GM12878 (cell line): ENCODE measurements around the gene ANKRD17. TPM values are rescaled to one million over a fixed set of nuclear protein-coding genes. Genes with fewer than 3 reads are reported as not detected.

ENCODE experiments used
- ATAC-seq: fragments of 200-7000 bp; cut with Tn5 transposase; 3 replicates; pipeline ENCODE4 v1.9.1; 2020; ENCODE audit warnings: mild to moderate bottlenecking, moderate library complexity
- BruUV-seq: library from RNA; stranded (reverse); fragments of 400-500 nt; replicated peaks from 2 replicates; lab custom pipeline; 2021; lab: Mats Ljungman, UMichigan
- CTCF ChIA-PET: fragments of 300-600 bp; sonication (Branson Sonifier 250); formaldehyde crosslinking; extraction: SDS; loops from one replicate; lab custom pipeline; 2021; ENCODE audit warnings: inconsistent platforms; lab: Yijun Ruan, JAX
- POLR2A ChIA-PET: fragments of 350-600 bp; formaldehyde crosslinking; extraction: SDS; loops from one replicate; lab custom pipeline; 2021; ENCODE audit warnings: inconsistent platforms; lab: Charles Lee
- RAD21 ChIA-PET: fragments of 300-600 bp; sonication (Branson Sonifier 250); formaldehyde crosslinking; loops from one replicate; lab custom pipeline; 2023; ENCODE audit warnings: antibody characterized with exemption; ENCODE audit not compliant: unreplicated experiment; lab: Charles Lee
- SMC1A ChIA-PET: fragments of 300-600 bp; sonication (Branson Sonifier 250); formaldehyde crosslinking; loops from one replicate; lab custom pipeline; 2023; ENCODE audit not compliant: unreplicated experiment, uncharacterized antibody; lab: Charles Lee
- DNase-seq: peaks from one replicate; pipeline ENCODE4 v3.0.0-alpha.2; 2011; ENCODE audit warnings: low read depth, low spot score
- FAIRE-seq: peaks from 3 replicates; lab custom pipeline; 2011; peaks lifted over from hg19 to GRCh38; lab: Jason Lieb, UNC
- H2AFZ ChIP-seq: 2 replicates; pipeline ENCODE4 v1.6.0; 2011; ENCODE audit warnings: low read depth, low read length, control low read depth; ENCODE audit not compliant: control insufficient read depth
- H3K27ac ChIP-seq: 2 replicates; pipeline ENCODE4 v1.5.1; 2011; ENCODE audit warnings: control low read depth; ENCODE audit not compliant: control insufficient read depth, insufficient read depth
- H3K27me3 ChIP-seq, 2 experiments: replicated peaks in 1 of 2; 2 replicates each; pipeline versions ENCODE4 v1.6.0 to v1.6.1; 2011; ENCODE audit warnings: low read length in 1 of 2; ENCODE audit not compliant: control insufficient read depth in 2 of 2, insufficient read depth in 2 of 2
- H3K36me3 ChIP-seq, 2 experiments: 2 replicates each; pipeline ENCODE4 v1.5.1; 2011; ENCODE audit warnings: low read length in 1 of 2; ENCODE audit not compliant: control insufficient read depth in 2 of 2, insufficient read depth in 2 of 2
- H3K4me1 ChIP-seq: 2 replicates; pipeline ENCODE4 v1.6.1; 2011; ENCODE audit warnings: mild to moderate bottlenecking, low read length, moderate library complexity, mixed read lengths; ENCODE audit not compliant: control insufficient read depth, insufficient read depth
- H3K4me2 ChIP-seq: 2 replicates; pipeline ENCODE4 v1.6.0; 2011; ENCODE audit warnings: control low read depth; ENCODE audit not compliant: control insufficient read depth, insufficient read depth
- H3K4me3 ChIP-seq: fragments of 200-600 bp; sonication (generic); 2 replicates; pipeline ENCODE4 v1.5.1; 2016
- H3K79me2 ChIP-seq: 2 replicates; pipeline ENCODE4 v1.6.0; 2011; ENCODE audit warnings: low read length; ENCODE audit not compliant: control insufficient read depth, insufficient read depth
- H3K9ac ChIP-seq: 2 replicates; pipeline ENCODE4 v1.8.0; 2011; ENCODE audit warnings: low read length, control low read depth, mixed read lengths; ENCODE audit not compliant: control insufficient read depth, insufficient read depth
- H3K9me3 ChIP-seq: replicated peaks from 3 replicates; pipeline ENCODE4 v1.5.1; 2011; ENCODE audit warnings: mild to moderate bottlenecking, low read length; ENCODE audit not compliant: control insufficient read depth, insufficient read depth
- H4K20me1 ChIP-seq: 2 replicates; pipeline ENCODE4 v1.6.0; 2011; ENCODE audit not compliant: control insufficient read depth, insufficient read depth
- RAD21 ChIP-seq: IDR thresholded peaks from 2 replicates; pipeline ENCODE4 v1.6.1; 2011; ENCODE audit warnings: mild to moderate bottlenecking, low read depth, low read length, moderate library complexity; ENCODE audit not compliant: insufficient read depth
- SMC3 ChIP-seq: IDR thresholded peaks from 2 replicates; pipeline ENCODE4 v1.6.1; 2011; ENCODE audit warnings: low read length, improper control_type of control experiment, borderline replicate concordance
- SPI1 ChIP-seq: IDR thresholded peaks from 2 replicates; pipeline ENCODE4 v1.6.1; 2011; ENCODE audit warnings: low read depth, mild to moderate bottlenecking, low read length, moderate library complexity, borderline replicate concordance; ENCODE audit not compliant: insufficient read depth
- WGBS: methylation state at CpG from one replicate; pipeline ENCODE4 v1.1.6; 2016; ENCODE audit warnings: low lambda C conversion rate; ENCODE audit not compliant: insufficient replicate concordance, insufficient coverage; ENCODE audit errors: missing lambda C conversion rate; 5-methylcytosine and 5-hydroxymethylcytosine counted together
- in situ Hi-C: fragments of 300-500 bp; cut with MboI; formaldehyde crosslinking; loops from 9 replicates; pipeline ENCODE4 v1.14.3; 2018; ENCODE audit warnings: mixed read lengths
- intact Hi-C: fragments of 100-400 bp; cut with micrococcal nuclease; formaldehyde crosslinking; loops from one replicate; pipeline ENCODE4 v1.14.2; 2022; ENCODE audit not compliant: unreplicated experiment
- polyA plus RNA-seq, 11 experiments: library from polyadenylated mRNA; depleted of rRNA in 4 of 11; unstranded in 6 of 11; stranded (reverse) in 5 of 11; fragments of >200 nt; fragmentation: Nextera tagmentation in 4 of 11; fragmentation: Illumina TruSeq in 1 of 11; extraction: Ambion mirVana in 4 of 11; extraction: Trizol in 1 of 11; gene quantifications; 1 replicate in 1 of 11; 2 replicates in 10 of 11; pipeline versions ENCODE4 v1.2.1 to v1.2.3, GENCODE V29; 2011 to 2016; ENCODE audit warnings: inconsistent platforms in 2 of 11, missing spikeins in 2 of 11, low read depth in 1 of 11
- total RNA-seq, 4 experiments: library from RNA; depleted of rRNA in 3 of 4; stranded (reverse); fragments of >200 nt in 3 of 4; fragmentation: Illumina TruSeq in 1 of 4; extraction: Trizol in 1 of 4; gene quantifications; 2 replicates each; pipeline versions ENCODE4 v1.2.1 to v1.2.3, GENCODE V29; 2013 to 2021
- TF ChIP-seq, protein P1 (sequence below): IDR thresholded peaks from 2 replicates; pipeline ENCODE4 v1.6.1; 2012; ENCODE audit warnings: low read depth, low read length, improper control_type of control experiment
- TF ChIP-seq, protein P2 (sequence below), 3 experiments: IDR thresholded peaks in 2 of 3; conservative IDR thresholded peaks in 1 of 3; 2 replicates each; pipeline ENCODE4 v1.5.1; 2011; ENCODE audit warnings: low read depth in 3 of 3, low read length in 3 of 3, mild to moderate bottlenecking in 3 of 3, control low read depth in 2 of 3, moderate library complexity in 2 of 3, inconsistent platforms in 1 of 3, mixed read lengths in 1 of 3; ENCODE audit not compliant: control insufficient read depth in 2 of 3, insufficient read depth in 1 of 3; ENCODE audit errors: extremely low read depth in 1 of 3

ANKRD17 gene
- total and polyA plus RNA-seq, 10 of the 15 experiments (the other 5 are each of a cell fraction or from before 2014, with no cell fraction given), result 11.7 to 46.5 (median 32.6) TPM

DNA sequence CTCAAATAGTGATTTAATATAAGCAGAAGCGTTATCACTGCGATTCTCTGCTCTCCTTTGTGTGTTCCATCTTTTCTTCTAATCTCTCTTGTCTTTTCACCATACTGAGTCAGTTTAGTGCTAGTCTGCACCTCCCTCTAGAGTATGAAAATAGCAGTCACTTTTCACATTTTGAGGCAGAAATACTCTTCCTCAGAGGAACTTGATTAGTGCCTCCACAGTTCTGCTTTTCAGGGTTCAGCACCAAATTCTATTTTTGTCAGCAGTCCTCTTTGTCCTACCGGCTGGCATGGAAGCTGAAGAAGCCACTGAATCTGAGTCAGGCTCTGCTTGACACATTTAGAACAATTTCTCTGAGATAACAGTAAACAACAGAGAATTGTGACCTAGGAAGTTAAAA lies 49.7 kb upstream of the ANKRD17 start:
- DNase-seq, result no peak
- ChIA-PET CTCF (interaction anchor here (1.0 to 2.2 kb wide), 7 partner anchors 51 to 827 kb away, joined by 3 to 15 read pairs (median 4); no protein-coding TSS in a partner anchor), SMC1A (interaction anchor here (0.7 to 1.5 kb wide), 3 partner anchors 10 to 513 kb away, joined by 3 to 6 read pairs (median 3); no protein-coding TSS in a partner anchor), POLR2A (no interaction called here), RAD21 (no interaction called here)
- WGBS, result 30% methylated on average over 3 of the region's 3 CpGs
- Histone ChIP-seq H3K27ac (no peak overlapping the region), H3K36me3 (no peaks in the 10 kb centered on the region), H3K4me2 (no peak overlapping the region), H3K27me3 (no peaks in the 10 kb centered on the region), H3K4me1 (no peaks in the 10 kb centered on the region), H3K4me3 (no peak overlapping the region), H4K20me1 (no peaks in the 10 kb centered on the region), H3K9ac (no peak overlapping the region), H2AFZ (no peak overlapping the region), H3K9me3 (no peaks in the 10 kb centered on the region), H3K79me2 (no peaks in the 10 kb centered on the region)
- intact Hi-C loops, result loop anchor here (2.0 kb wide), 1 partner anchor 49 kb away; the partner anchor contains the start of gene ANKRD17
- peak; percentile 57 for ATAC-seq
- in situ Hi-C loops, result no loop called here
- BruUV-seq, result no TSS peak
- TF ChIP-seq, protein P1, sequence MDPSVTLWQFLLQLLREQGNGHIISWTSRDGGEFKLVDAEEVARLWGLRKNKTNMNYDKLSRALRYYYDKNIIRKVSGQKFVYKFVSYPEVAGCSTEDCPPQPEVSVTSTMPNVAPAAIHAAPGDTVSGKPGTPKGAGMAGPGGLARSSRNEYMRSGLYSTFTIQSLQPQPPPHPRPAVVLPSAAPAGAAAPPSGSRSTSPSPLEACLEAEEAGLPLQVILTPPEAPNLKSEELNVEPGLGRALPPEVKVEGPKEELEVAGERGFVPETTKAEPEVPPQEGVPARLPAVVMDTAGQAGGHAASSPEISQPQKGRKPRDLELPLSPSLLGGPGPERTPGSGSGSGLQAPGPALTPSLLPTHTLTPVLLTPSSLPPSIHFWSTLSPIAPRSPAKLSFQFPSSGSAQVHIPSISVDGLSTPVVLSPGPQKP, result no peak
- peak; percentile 27; the same call in 1 of the 2 replicates for TF ChIP-seq SPI1
- TF ChIP-seq SMC3, result peak; percentile 38; the same call in 1 of the 2 replicates
- peak; percentile 78 for TF ChIP-seq RAD21
- TF ChIP-seq, protein P2, sequence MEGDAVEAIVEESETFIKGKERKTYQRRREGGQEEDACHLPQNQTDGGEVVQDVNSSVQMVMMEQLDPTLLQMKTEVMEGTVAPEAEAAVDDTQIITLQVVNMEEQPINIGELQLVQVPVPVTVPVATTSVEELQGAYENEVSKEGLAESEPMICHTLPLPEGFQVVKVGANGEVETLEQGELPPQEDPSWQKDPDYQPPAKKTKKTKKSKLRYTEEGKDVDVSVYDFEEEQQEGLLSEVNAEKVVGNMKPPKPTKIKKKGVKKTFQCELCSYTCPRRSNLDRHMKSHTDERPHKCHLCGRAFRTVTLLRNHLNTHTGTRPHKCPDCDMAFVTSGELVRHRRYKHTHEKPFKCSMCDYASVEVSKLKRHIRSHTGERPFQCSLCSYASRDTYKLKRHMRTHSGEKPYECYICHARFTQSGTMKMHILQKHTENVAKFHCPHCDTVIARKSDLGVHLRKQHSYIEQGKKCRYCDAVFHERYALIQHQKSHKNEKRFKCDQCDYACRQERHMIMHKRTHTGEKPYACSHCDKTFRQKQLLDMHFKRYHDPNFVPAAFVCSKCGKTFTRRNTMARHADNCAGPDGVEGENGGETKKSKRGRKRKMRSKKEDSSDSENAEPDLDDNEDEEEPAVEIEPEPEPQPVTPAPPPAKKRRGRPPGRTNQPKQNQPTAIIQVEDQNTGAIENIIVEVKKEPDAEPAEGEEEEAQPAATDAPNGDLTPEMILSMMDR (IDR thresholded peaks at IDR 0.05 in 2 of 3, conservative IDR thresholded peaks at IDR 0.05 in 1 of 3; ENCODE audit: control insufficient read depth in 2 of 3, extremely low read depth in 1 of 3, insufficient read depth in 1 of 3, low read depth in 3 of 3, low read length in 3 of 3), result peak; percentile 29 to 54 (median 32); a peak in 4 of 6 replicates
- peak; percentile 76 for FAIRE-seq
